GM08714 (cell line): ENCODE measurements around the gene TCTN1.

Experiments
- H3K4me3 ChIP-seq: fragments of 200-500 bp; sonication (Bioruptor generic); 2 replicates; pipeline ENCODE4 v1.5.1; 2014; ENCODE audit warnings: mild to moderate bottlenecking, low read length, inconsistent platforms
- ZNF274 ChIP-seq: IDR thresholded peaks from 2 replicates; pipeline ENCODE4 v1.6.1; 2012; ENCODE audit warnings: mild to moderate bottlenecking, low read depth, low read length

Gene TCTN1

GRCh38 chr12:110688446-110689280 is 74.7 kb downstream of the TCTN1 start, which contains the start of gene HVCN1:
Gene HVCN1 (minus strand): TSS chr12:110689115. CDS start chr12:110683245, 5,870 bp downstream.
- peak within 1 kb of the TSS; percentile 71; the same call in 1 of the 2 replicates for H3K4me3 ChIP-seq
- TF ChIP-seq ZNF274, result no peak

DNA sequence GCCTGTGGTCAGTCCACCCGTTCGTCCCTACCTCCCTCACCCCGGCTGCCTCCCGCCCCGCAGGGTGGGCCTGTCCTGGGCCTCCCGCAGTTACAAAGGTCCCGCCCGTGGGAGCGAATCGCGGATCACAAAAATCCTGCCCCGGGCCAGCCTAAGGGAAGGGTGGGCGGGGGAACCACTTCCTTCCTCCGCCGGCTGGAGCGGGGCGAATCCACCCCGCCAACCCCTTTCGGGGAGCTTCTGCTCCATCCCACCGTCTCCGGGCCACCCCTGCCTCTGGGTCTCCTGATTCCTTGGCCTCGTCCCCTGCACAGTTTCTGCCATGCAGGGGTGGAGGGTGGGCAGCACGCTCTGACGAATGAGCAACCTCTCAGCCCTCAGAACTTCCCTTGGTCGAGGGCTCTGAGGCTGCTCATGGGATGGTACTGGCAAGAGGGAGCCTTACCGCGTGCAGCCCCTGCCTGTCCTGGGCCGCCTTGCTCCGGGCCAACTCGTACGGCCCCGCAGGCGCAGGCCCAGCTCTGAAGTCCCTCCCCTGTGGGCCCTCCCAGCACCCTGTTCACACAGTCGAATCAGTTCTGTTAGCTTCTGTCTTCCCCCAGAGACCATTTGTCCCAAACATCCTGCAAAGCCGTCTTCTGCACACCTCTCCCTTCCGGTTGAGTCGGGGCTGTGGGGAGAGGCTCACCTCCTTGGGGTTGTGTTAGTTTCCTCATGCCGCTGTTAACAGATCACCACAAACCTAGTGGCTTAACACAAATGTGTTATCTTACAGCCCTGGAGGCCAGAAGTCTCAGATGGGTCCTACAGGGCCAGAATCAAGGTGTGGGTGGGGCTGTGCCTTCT is 75.6 kb downstream of the TCTN1 start:
- no peak for TF ChIP-seq ZNF274
- H3K4me3 ChIP-seq, result peak overlapping the region; percentile 32; the same call in 1 of the 2 replicates

- H3K4me3 ChIP-seq, result no peak overlapping the region; the same call in 1 of the 2 replicates
- TF ChIP-seq ZNF274, result no peak
Measured at GRCh38 chr12:110690127-110690430, 76.2 kb downstream of the TCTN1 start.

- no peak for TF ChIP-seq ZNF274
Measured at GRCh38 chr12:110693731-110694130, 79.8 kb downstream of the TCTN1 start.

GRCh38 chr12:110694330-110694901 is 80.5 kb downstream of the TCTN1 start:
- H3K4me3 ChIP-seq, result no peak overlapping the region
- no peak for TF ChIP-seq ZNF274

More at GRCh38 chr12:110693731-110694130, 79.8 kb downstream of the TCTN1 start:
- no peak overlapping the region for H3K4me3 ChIP-seq

DNA sequence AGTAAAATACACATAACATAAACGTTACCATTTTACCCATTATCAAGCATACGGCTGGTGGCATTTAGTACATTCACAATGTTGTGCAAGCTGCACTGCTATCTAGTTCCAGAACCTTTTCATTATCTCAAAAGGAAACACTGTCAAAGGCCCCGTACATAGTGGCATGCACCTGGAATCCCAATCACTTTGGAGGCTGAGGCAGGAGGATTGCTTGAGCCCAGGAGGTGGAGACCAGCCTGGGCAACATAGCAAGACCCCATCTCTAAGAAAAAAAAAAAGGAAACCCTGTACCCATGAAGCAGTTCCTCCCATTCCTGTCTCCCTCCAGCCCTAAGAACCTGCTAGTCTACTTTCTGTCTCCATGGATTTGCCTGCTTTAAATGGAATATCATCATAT is 82.4 kb downstream of the TCTN1 start:
- no peak for TF ChIP-seq ZNF274
- no peak overlapping the region for H3K4me3 ChIP-seq

- no peak for TF ChIP-seq ZNF274
- H3K4me3 ChIP-seq, result no peak overlapping the region
Measured at GRCh38 chr12:110697236-110697635, 83.3 kb downstream of the TCTN1 start.

DNA sequence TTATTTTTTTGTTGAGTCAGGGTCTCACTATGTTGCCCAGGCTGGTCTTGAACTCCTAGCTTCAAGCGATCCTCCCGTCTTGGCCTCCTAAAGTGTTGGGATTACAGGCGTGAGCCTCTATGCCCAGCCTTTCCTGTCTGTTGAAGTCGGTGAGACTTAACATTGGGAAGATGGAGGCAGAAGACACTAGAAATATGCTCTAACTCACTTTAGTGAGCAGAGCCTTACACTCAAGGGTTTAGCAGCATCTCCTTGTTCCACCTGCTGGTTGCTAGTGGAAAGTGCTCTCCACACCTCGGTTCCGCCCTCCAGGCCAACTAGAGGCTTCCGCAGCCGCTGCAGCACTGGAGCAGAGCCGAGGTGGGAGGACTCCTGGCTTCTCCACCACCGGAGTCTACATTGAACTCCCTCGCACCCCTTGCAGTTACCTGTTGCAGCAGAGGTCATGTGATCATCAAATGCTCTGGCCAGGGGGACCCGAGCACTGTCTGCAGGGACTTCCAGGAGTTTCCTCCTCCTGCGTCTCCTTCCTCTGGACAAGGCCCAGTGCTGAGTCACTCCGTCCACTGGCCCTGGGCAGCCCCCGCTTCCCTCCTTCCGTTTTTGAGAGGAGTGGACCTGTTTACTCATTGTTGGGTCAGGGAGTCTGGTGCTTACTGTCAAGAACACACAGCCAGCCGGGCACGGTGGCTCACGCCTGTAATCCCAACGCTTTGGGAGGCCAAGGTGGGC is 84.4 kb downstream of the TCTN1 start:
- TF ChIP-seq ZNF274, result no peak

More for the DNA sequence above, 84.4 kb downstream of the TCTN1 start:
- H3K4me3 ChIP-seq, result no peak overlapping the region
